ENCODE results near the gene DCT. TPM values are rescaled to one million over a fixed set of nuclear protein-coding genes. Genes with fewer than 3 reads are reported as not detected.

Gene DCT
- total RNA-seq, 4 donors from 2014 or later, result 0.60 to 1.5 (median 1.0) TPM; not detected in 1

- ATAC-seq (ENCODE audit: low FRiP score) (no peak), DNase-seq (ENCODE audit: low spot score) (no peak)
- TF ChIP-seq CTCF (IDR thresholded peaks at IDR 0.05), result no peak
Observed at GRCh38 chr13:94455414-94455813, 24.1 kb downstream of the DCT start.

GRCh38 chr13:94454906-94455305 lies 24.6 kb downstream of the DCT start:
- no peak for ATAC-seq (ENCODE audit: low FRiP score)
- DNase-seq (ENCODE audit: low spot score), result no peak
- TF ChIP-seq CTCF (IDR thresholded peaks at IDR 0.05), result no peak

GRCh38 chr13:94454334-94454733 lies 25.1 kb downstream of the DCT start:
- DNase-seq (ENCODE audit: low spot score) (no peak), ATAC-seq (ENCODE audit: low FRiP score) (no peak)
- no peak for TF ChIP-seq CTCF (IDR thresholded peaks at IDR 0.05)

GRCh38 chr13:94444826-94445225 lies 34.7 kb downstream of the DCT start:
- no peak for TF ChIP-seq CTCF (IDR thresholded peaks at IDR 0.05)
- DNase-seq (ENCODE audit: low spot score), result no peak
- no peak for ATAC-seq (ENCODE audit: low FRiP score)

- no peak for ATAC-seq (ENCODE audit: low FRiP score)
Observed at GRCh38 chr13:94435604-94436226, 43.8 kb downstream of the DCT start.

GRCh38 chr13:94433055-94433961 lies 46.2 kb downstream of the DCT start:
- TF ChIP-seq CTCF (IDR thresholded peaks at IDR 0.05), result no peak
- ATAC-seq (ENCODE audit: low FRiP score), result no peak
- DNase-seq (ENCODE audit: low spot score), result no peak

More at GRCh38 chr13:94435604-94436226, 43.8 kb downstream of the DCT start:
- DNase-seq (ENCODE audit: low spot score), result no peak
- peak in 1 of 3 donors; percentile 4 for TF ChIP-seq CTCF (IDR thresholded peaks at IDR 0.05)

Data from omental fat pad (tissue), 4 donors.